GM18511 (cell line): Measurements from ENCODE around the gene METTL9.
"Not testable (repeated sequence)": the region's sequence is repeated elsewhere in the genome, so short reads cannot be mapped to it uniquely, and the experiment has no call there.

Source experiments
- ATAC-seq: cut with Tn5 transposase; IDR thresholded peaks from one replicate; pipeline ENCODE4 v1.9.1; 2021; ENCODE audit warnings: mild to moderate bottlenecking, moderate library complexity; ENCODE audit not compliant: unreplicated experiment

The METTL9 gene

DNA sequence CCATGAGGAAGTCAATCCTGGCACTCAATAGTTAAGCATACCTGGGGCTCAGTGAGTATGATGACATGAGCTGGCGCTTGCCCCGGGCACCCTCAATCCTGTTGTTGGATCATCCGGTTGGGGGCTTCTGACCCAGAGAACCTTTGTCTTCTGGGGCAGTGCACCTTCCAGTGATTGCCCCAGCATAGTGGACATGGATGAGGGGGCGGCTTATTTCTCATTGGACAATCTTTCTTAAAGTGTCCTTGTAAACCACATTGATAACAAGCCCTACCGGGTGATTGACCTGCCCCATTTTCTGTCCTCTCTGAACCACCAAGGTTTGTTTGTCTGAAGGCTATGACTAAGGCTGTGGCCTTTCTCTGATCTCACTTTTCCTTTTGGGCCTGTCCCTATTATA is 34.8 kb downstream of the METTL9 start:
- no peak for ATAC-seq

DNA sequence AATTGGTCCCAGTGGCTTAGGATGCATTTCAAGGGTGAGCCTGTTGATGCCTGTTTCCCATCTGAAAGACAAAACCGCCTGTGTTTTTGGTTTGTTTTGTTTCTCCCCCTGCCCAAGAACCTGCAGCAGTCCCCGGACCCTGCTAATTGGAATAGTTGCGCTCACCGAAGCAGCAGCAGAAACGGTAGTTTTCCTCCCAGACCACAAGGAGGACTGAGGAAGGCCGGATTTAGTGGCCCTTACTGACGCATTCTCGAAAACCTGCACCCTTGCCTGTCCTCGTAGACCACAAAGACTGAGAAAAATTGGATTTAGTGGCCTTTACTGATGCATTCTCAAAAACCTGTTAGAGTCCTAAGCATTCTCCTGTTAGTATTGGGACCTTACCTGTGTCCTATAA is 36.3 kb downstream of the METTL9 start:
- ATAC-seq = not testable (repeated sequence)

DNA sequence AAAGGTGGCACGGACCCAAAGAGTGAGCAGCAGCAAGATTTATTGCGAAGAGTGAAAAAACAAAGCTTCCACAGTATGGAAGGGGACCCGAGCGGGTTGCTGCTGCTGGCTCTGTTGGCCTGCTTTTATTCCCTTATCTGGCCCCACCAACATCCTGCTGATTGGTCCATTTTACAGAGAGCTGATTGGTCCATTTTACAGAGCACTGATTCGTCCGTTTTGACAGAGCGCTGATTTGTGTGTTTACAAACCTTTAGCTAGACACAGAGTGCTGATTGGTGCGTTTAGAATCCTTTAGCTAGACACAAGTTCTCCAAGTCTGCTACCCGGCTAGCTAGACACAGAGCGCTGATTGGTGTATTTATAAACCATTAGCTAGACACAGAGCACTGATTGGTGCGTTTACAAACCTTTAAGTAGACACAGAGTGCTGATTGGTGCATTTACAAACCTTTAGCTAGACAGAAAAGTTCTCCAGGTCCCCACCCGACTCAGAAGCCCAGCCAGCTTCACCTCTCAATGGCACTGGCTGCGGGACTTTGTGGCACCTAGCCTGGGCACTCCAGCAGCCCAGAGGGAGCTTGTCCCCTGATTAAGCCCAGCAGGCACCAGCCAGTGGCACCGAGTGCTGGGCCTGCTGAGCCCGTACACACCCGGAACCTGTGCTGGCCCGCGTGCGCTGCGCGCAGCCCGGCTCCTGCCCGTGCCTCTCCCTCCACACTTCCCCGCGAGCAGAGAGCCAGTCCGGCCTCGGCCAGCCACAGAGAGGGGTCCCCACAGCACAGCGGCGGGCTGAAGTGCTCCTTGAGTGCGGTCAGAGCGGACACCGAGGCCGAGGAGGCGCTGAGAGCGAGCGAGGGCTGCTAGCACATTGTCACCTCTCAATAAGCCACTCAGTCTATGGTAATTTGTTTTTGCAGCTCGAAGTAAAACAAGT is 37.9 kb downstream of the METTL9 start:
- no peak for ATAC-seq

DNA sequence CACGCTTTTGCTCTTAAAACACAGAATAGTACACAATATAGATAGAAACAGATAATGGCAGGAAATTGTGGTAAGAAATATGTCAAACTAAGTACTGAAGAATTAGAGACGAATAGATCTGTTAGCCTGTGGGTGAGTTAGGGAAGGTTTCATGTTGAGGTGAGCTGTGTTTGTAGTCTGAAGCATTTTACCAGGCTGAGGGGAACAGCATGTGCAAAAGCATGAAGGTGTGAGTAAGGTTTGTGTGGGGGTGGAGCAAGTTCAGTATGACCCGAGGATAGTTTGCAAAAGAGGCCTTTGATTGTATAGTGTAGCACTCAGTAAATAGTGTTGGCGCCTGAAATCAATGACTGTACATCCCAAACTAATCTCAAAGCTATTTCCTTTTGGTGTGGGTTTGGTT is 39.2 kb downstream of the METTL9 start:
- ATAC-seq = no peak

DNA sequence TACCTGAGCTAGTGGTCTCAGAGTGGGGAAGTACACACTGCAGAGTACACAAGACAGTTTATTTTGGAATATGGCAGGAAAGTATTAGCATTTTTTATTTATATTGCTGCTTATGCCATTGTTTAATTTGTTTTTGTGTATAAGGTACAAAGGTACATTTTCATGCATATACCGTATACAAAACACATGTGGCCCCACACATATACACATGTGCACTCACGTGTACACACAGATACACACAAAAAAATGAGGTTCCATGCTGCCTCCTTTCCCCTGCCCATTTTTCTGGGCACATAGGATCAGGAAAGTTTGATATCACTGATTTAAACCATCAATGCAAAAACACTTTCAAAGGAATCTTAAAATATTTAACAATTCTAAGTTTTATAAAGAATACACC is 40.1 kb downstream of the METTL9 start:
- no peak for ATAC-seq

DNA sequence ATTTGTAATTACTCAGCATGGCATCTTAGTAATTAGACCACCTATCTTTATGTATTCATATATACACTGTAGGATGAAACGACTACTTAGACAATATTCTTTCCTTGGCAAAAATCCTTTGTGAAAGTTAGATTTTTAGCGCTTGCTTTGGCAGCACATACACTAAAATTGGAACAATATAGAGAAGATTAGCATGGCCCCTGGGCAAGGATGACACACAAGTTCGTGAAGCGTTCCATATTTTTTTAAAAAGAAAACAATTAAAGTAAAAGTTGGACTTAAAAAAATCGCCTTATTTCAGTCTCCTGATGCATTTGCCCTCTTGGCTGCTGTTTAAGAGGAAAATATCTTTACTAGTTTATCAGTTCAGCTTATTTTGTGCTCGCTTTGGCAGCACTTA is 42.5 kb downstream of the METTL9 start:
- ATAC-seq = no peak

DNA sequence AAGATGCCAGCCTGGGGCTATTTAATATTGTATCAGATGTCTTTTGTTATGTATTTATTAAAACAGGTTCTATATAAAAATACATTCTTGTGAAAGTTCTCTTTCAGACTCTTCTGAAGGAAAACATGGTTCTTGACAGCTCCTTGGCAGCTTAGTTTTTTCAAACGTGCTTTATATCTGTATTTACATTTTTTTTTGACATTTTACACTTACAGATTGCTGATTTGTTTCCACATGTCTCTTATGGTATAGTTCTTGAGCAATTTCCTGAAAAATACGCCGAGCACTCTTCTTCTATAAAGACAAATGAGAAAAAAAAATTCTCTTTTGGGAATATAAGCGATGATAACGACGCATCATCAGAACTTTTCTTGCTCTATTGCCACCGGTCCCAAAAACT is 43.5 kb downstream of the METTL9 start:
- ATAC-seq = no peak

DNA sequence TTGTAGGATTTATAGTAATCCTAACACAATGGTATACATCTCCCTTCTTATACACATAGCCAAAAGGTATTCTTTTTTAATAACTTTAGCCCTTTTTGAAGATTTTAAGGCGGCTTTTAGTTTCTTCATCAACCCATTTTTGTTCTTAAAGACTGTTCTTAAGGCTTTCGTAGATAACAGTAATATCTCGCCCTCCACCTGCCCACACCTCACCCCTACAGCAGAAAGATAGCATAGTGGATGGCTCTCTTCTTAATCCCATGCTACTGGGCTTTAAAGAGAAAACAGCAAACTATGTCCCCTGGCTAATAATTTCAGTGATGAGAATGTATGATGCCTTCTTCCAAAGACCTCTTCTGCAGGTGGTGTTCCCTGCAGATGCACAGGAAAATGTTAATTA is 44.4 kb downstream of the METTL9 start:
- no peak for ATAC-seq

DNA sequence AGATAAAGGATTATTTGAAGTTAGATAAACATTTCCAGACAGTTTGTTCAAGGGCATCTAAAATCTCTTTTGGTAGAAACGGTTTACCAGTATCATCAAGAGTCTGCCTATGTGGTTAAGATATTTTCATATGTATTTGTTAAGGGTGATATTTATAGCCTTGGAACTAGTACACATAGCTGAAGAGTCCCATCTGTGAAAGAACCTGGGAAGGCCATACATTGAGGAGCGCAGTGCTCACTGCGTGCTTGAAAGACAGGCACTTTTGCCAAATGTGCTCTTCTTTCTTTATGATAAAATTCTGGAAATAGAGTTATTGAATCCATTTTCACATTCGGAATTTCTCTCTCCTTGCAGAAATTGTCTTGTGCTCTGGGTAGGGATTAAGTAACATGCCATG is 45.3 kb downstream of the METTL9 start:
- ATAC-seq = no peak

DNA sequence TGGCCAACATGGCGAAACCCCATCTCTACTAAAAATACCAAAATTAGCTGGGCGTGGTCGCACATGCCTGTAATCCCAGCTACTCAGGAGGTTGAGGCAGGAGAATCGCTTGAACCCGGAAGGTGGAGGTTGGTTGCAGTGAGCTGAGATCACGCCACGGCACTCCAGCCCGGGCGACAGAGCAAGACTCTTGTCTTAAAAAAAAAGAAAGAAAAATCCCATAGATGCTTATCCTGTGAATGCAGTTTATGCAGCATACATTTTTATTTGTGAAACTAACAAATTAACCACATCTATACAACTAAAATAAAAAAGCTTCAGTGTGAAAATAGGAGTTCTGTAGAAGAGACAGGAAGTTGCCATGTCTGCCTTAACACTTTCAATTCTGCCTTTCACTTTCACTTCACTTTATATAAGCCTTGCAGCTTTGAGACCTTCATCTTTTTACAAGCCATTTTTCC is 45.9 kb downstream of the METTL9 start:
- ATAC-seq = peak; percentile 35

DNA sequence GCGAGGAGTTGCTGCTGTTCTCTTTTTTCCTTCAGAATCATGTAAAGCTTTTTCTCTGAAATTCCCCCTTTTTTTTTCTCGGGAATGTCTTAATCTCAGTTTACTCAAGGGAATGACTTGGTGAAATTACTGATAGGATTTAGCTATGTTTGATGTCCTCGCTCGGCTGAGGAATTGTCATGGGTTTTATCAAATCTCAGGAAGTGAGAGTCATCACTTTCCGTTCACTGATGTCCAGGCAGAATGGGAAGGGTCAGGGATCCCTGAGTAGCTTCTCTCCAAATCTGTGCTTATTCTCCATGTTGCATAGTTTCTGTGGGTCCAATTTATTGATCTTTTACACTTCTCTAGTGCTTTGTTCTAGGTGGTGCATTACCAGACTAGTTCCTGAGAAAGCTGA is 46.7 kb downstream of the METTL9 start:
- ATAC-seq = no peak

DNA sequence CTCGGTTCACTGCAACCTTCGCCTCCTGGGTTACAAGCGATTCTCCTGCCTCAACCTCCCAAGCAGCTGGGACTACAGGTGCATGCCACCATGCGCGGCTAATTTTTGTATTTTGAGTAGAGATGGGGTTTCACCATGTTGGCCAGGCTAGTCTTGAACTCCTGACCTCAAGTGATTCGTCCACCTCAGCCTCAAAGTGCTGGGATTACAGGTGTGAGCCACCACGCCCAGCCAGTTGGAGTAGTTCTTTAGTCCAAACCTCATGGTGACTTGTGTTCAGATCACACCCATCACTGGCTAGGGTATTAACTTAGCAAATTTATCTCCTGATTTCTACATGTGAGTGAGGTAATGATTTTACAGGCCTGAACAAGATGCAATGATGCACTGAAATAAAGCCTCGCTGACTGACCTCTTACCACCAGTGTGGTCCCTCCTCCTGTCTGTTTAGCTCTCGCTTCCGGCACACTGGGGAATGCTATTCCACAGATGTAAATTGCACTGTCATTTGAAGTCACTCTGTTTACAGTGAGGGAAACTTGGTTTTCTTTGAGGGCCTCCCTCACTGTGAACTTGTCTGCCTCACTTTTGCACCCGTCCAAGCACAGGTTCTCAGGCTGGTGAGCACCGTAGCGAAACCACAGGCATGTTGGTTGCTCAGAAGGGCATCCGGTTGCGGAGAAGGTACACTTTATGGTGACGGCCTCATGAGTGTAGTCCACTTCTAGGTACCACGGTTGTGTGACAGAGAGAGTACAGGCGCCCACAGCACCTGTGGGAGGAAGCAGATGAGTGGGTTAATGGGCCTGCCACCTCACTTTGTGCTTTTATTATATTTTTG is 47.6 kb downstream of the METTL9 start:
- peak; percentile 93 for ATAC-seq

DNA sequence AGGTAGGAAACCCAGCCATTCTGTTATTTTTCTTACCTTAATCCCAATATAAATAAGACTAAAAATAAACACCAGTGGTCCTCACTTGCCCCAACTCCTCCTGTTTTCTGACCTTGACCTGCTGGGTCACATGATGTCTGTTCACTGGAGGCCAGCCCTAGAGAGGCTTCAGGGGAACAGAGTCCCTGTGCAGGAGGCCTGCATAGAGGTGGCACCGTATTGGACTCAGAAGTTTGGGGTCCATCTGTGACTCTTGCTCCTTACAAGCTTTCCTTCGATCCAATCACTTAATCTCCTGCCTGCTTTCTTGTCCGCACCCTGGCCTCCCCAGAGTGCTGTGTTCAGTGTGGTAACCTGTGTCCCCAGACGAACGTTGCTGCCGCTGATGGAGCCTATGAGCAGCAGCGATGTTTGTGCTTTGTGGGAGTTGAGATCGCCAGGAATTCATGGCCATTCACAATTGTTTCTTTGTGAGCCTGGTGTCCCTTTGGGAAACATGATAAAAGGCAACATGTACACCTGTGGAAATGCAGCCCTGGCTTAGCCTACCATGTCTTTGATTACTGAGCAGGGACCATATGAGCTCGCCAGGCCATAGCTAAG is 48.3 kb downstream of the METTL9 start:
- ATAC-seq = peak; percentile 10

DNA sequence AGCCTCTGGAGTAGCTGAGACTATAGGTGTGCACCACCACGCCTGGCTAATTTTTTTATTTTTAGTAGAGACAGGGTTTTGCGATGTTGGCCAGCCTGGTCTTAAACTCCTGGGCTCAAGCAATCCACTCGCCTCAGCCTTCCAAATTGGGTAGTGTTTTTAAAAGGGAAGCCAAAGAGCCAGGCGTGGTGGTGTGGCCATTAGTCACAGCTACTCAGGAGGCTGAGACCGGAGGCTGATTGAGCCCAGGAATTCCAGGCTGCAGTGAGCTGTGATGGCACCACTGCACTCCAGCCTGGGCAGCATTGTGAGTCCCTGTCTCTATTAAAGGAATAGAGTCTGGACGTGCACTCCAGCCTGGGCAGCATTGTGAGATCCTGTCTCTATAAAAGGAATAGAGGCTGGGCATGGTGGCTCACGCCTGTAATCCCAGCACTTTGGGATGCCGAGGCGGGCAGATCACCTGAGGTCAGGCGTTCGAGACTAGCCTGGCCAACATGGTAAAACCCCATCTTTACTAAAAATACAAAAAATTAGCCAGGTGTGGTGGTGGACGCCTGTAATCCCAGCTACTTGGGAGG is 50.5 kb downstream of the METTL9 start:
- not testable (repeated sequence) for ATAC-seq

DNA sequence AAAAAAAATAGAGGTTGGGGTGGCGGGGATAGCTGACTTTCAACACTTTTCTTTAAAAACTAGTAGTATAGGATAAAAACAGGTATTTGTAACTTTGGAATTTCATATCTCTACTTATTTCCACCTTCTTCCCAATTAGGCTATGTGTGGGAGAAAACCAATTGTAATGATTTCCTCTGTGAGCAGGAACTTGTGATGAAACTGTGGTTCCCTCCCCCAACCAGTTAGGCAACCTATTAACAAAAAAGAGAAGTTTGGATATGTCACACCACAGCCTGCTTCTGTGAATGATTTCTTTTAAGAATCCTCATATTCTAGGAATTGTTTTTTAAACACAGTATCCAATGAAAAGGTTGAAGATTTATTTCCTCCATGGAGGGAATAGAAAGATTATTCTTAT is 51.1 kb downstream of the METTL9 start:
- no peak for ATAC-seq

DNA sequence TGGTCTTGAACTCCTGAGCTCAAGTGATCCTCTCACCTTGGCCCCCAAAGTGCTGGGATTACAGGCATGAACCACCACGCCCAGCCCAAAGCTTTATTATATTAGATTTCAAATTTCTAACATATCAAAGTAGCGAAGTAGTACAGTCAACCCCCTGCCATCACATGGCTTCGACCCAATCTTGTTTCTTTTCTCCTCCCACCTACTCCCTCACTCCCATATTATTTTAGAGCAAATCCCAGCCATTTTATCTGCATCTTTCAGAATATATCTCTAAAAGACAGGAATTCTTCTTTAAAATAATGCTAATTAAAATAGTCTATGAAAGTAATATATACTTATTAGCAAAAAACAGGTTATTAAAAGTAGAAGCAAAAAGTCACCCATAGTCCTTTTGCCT is 52.1 kb downstream of the METTL9 start:
- ATAC-seq = no peak

DNA sequence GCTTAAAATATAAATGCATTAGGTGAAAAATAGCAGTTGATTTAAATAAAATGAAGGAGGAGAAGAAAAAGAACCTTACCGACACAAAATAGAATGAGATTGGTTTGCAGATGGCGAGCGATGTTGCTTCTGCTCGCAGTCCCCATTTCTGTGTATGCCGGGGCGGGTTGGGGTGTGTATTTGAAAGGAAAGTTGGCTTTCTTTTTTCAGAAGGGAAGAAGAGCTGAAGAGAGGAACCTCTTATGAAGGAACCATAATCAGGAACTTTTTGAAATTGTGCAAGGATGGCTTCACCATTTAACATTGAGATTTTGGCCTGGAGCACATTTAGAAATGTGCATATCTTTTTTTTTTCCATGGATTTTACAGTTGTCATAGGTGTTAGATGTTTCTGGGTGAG is 53.1 kb downstream of the METTL9 start, which contains the start of gene IGSF6:
Gene IGSF6 (minus strand): TSS at position 156 of the 400 bp plus-strand sequence. CDS start 10 bp downstream, at position 146.
- ATAC-seq = no peak

DNA sequence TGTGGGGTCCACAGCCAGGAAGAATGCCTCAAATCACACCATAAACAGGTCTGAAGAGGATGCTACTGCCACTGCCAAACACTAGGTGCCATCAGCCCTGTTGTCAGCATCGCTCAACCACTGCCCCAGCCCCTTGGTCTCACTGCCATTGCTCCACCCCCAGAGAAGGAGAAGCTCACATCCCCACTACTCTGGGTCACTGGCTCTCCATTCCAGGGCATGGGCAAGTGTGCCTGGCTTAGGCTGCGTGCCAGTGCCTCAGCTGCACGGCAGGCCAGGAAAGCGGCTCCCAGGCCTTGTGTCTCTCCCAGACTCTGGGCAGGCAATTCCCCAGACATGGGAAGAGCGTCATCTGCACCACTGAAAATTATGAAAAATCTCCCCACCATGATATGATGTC is 54.2 kb downstream of the METTL9 start:
- no peak for ATAC-seq

DNA sequence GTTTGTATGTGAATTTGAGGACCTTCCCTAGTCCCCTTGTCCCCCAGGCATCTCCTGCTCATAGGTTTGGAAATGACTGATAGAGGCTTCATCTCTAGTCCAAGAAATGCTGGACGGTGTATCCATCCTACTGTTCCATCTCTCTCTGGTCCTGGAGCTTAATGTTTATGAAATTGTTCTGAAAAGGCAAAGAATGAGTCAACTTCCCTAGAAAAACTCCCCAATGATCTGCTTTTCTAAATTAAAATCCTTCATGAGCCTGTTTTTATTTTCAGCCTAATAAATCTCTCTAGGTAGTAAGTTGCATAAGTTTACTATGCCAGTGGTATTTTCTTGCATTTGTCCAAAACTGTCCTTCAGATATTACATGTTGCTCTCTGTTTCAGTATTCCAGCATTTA is 55.1 kb downstream of the METTL9 start:
- ATAC-seq = no peak

DNA sequence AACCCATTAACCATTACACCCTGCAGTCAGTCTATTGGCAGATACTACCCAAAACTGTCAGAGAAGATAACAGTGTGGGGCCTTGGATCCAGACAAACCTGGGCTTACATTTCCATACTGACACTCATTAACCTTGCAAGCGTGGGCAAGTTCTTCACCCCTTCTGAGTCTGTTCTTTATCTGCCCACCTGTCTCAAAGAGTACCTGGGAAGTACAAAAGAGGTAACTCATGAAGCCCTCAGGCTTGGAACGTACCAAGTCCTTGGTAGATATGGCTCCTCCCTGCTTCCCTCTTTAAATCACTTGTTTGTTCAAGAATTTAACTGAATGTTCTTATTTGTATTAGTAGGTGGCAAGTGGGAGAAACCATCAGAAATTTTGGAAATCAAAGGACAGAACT is 55.5 kb downstream of the METTL9 start:
- ATAC-seq = no peak
